ENCODE measurements around the gene INF2.

INF2 gene

GRCh38 chr14:104712881-104713734, 23.7 kb downstream of the INF2 start:
- no peak for ATAC-seq
- no peak for TF ChIP-seq PATZ1 (CRISPR knock-in tag; IDR thresholded peaks at IDR 0.05; ENCODE audit: borderline replicate concordance)
- TF ChIP-seq TSHZ2 (CRISPR knock-in tag; IDR thresholded peaks at IDR 0.05) = no peak
- TF ChIP-seq ISL1 (CRISPR knock-in tag; IDR thresholded peaks at IDR 0.05) = no peak
- no peak for TF ChIP-seq CSRNP3 (CRISPR knock-in tag; IDR thresholded peaks at IDR 0.05)
- no peak for TF ChIP-seq TOX (CRISPR knock-in tag; IDR thresholded peaks at IDR 0.05; ENCODE audit: borderline replicate concordance)
- TF ChIP-seq PPARA (CRISPR knock-in tag; IDR thresholded peaks at IDR 0.05; ENCODE audit: borderline replicate concordance) = no peak
- TF ChIP-seq SNAI2 (CRISPR knock-in tag; IDR thresholded peaks at IDR 0.05) = no peak
- TF ChIP-seq ZC3H10 (CRISPR knock-in tag; IDR thresholded peaks at IDR 0.05) = no peak
- no peak for TF ChIP-seq RARB (CRISPR knock-in tag; IDR thresholded peaks at IDR 0.05)
- no peak for TF ChIP-seq GLIS3 (CRISPR knock-in tag; IDR thresholded peaks at IDR 0.05)
- TF ChIP-seq ARNTL (CRISPR knock-in tag; IDR thresholded peaks at IDR 0.05; ENCODE audit: borderline replicate concordance, low read depth) = no peak
- TF ChIP-seq ESRRG (CRISPR knock-in tag; IDR thresholded peaks at IDR 0.05) = no peak
- no peak for TF ChIP-seq ZNF565 (CRISPR knock-in tag; conservative IDR thresholded peaks at IDR 0.05; ENCODE audit: low read depth)
- no peak for TF ChIP-seq ZNF8 (CRISPR knock-in tag; IDR thresholded peaks at IDR 0.05)
- no peak for TF ChIP-seq TCF4 (CRISPR knock-in tag; IDR thresholded peaks at IDR 0.05; ENCODE audit: borderline replicate concordance)
- TF ChIP-seq CSDC2 (CRISPR knock-in tag; IDR thresholded peaks at IDR 0.05) = no peak
- TF ChIP-seq ZFP30 (CRISPR knock-in tag; IDR thresholded peaks at IDR 0.05) = no peak
- TF ChIP-seq POU6F1 (CRISPR knock-in tag; IDR thresholded peaks at IDR 0.05; ENCODE audit: borderline replicate concordance, low read depth) = no peak
- no peak for TF ChIP-seq ZNF70 (CRISPR knock-in tag; IDR thresholded peaks at IDR 0.05)
- TF ChIP-seq CREB5 (CRISPR knock-in tag; IDR thresholded peaks at IDR 0.05; ENCODE audit: low read depth) = no peak

- TF ChIP-seq TCF4 (CRISPR knock-in tag; IDR thresholded peaks at IDR 0.05; ENCODE audit: borderline replicate concordance) (no peak), ZNF565 (CRISPR knock-in tag; conservative IDR thresholded peaks at IDR 0.05; ENCODE audit: low read depth) (no peak)
- no peak for ATAC-seq
Measured at GRCh38 chr14:104714066-104714465, 24.6 kb downstream of the INF2 start.

GRCh38 chr14:104714681-104715080, 25.3 kb downstream of the INF2 start:
- TF ChIP-seq ARNTL (CRISPR knock-in tag; IDR thresholded peaks at IDR 0.05; ENCODE audit: borderline replicate concordance, low read depth) = no peak
- no peak for TF ChIP-seq ZNF70 (CRISPR knock-in tag; IDR thresholded peaks at IDR 0.05)
- TF ChIP-seq CREB5 (CRISPR knock-in tag; IDR thresholded peaks at IDR 0.05; ENCODE audit: low read depth) = no peak
- no peak for TF ChIP-seq BACH2 (CRISPR knock-in tag; IDR thresholded peaks at IDR 0.05; ENCODE audit: borderline replicate concordance)
- TF ChIP-seq ZFP30 (CRISPR knock-in tag; IDR thresholded peaks at IDR 0.05) = no peak
- no peak for TF ChIP-seq POU6F1 (CRISPR knock-in tag; IDR thresholded peaks at IDR 0.05; ENCODE audit: borderline replicate concordance, low read depth)
- no peak for TF ChIP-seq ZC3H10 (CRISPR knock-in tag; IDR thresholded peaks at IDR 0.05)
- TF ChIP-seq TOX (CRISPR knock-in tag; IDR thresholded peaks at IDR 0.05; ENCODE audit: borderline replicate concordance) = no peak
- TF ChIP-seq TCF4 (CRISPR knock-in tag; IDR thresholded peaks at IDR 0.05; ENCODE audit: borderline replicate concordance) = no peak
- no peak for TF ChIP-seq GLIS3 (CRISPR knock-in tag; IDR thresholded peaks at IDR 0.05)
- TF ChIP-seq ISL1 (CRISPR knock-in tag; IDR thresholded peaks at IDR 0.05) = no peak
- no peak for TF ChIP-seq PATZ1 (CRISPR knock-in tag; IDR thresholded peaks at IDR 0.05; ENCODE audit: borderline replicate concordance)
- no peak for ATAC-seq

All from SK-N-SH treated with all-trans-retinoic acid at 6 μM for 48 hours (cell line).